ELR (cell line): ENCODE measurements around the gene EVX2.

Experiments used
- DNase-seq: peaks from one replicate; pipeline ENCODE4 v3.0.0-alpha.2; 2015; ENCODE audit warnings: low read depth

EVX2 gene

GRCh38 chr2:176066645-176067588, 16.8 kb downstream of the EVX2 start:
- no peak for DNase-seq

- no peak for DNase-seq
These were observed 19.8 kb downstream of the EVX2 start for GRCh38 chr2:176063958-176064357.

GRCh38 chr2:176056406-176056805, 27.4 kb downstream of the EVX2 start:
- DNase-seq = peak; percentile 17

DNA sequence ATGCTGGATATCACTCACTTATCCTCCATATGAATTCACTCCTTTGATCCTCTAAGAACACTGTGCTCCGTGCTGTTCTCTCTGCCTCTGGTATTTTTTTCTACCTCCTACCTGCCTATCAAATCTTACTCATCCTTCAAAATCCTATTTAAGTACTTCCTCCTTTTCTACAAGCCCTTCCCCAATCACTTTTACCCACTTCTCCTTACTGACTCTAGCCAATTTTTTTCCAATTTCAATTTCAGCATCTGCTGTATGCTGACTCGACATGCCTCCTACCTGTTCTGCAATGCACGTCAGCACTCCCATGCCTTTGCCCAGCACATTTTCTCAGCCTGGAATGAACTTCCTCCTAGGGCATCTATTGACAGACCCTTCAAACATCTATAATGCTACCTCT, 44.4 kb downstream of the EVX2 start:
- no peak for DNase-seq

GRCh38 chr2:176038694-176039093, 45.1 kb downstream of the EVX2 start:
- DNase-seq = no peak

GRCh38 chr2:176035013-176035691, 48.6 kb downstream of the EVX2 start:
- no peak for DNase-seq

DNA sequence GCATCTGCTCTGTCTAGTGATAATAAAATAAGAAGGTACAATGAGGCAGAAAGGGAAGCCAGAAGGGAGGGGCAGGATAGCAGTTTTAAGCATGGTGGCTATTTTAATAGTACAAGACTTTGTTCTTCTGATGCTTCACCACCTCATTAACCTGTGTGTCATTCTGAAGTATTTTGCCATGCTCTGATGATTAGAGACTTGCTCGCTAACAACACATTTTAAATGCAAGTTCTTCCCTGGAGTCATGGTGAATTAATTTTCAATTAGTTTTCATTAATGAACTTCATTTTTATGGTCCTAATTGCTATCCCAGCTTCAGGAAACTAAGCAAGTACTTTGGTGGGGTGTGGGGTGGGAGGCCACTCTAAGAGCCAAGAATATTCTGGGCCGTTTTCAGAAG, 56.0 kb downstream of the EVX2 start:
- DNase-seq = no peak
